GM13977 (cell line): ENCODE data around the gene MAGI1.
A peak's percentile ranks its signal among the peaks of the same experiment; 100 is the strongest.

Source experiments
- DNase-seq: peaks from one replicate; pipeline ENCODE4 v3.0.0; 2012; ENCODE audit warnings: low spot score
- CTCF ChIP-seq: IDR thresholded peaks from 2 replicates; pipeline ENCODE4 v1.5.1; 2012; ENCODE audit warnings: mild to moderate bottlenecking, control low read depth; ENCODE audit not compliant: insufficient read depth; ENCODE audit errors: extremely low read depth, missing control alignments
- in situ Hi-C: fragments of 300-500 bp; cut with MboI; formaldehyde crosslinking; loops from one replicate; pipeline ENCODE4 v1.12.0; 2022; ENCODE audit warnings: low sequenced_read_pairs, low pct_unique_long_range_greater_than_20kb, mixed read lengths, inconsistent platforms; ENCODE audit not compliant: unreplicated experiment

The MAGI1 gene

GRCh38 chr3:65751123-65751700, 287.5 kb downstream of the MAGI1 start:
- in situ Hi-C loops: no loop called here
- peak; percentile 13 for DNase-seq
- TF ChIP-seq CTCF: peak; percentile 55

- DNase-seq: no peak
- no peak for TF ChIP-seq CTCF
- in situ Hi-C loops: no loop called here
Measured at GRCh38 chr3:65749066-65749465, 289.7 kb downstream of the MAGI1 start.

GRCh38 chr3:65748326-65748725, 290.4 kb downstream of the MAGI1 start:
- no peak for DNase-seq
- no peak for TF ChIP-seq CTCF
- in situ Hi-C loops: no loop called here

- no peak for DNase-seq
- in situ Hi-C loops: no loop called here
- TF ChIP-seq CTCF: no peak
Measured at GRCh38 chr3:65746848-65747247, 291.9 kb downstream of the MAGI1 start.

GRCh38 chr3:65745306-65745705, 293.4 kb downstream of the MAGI1 start:
- no peak for TF ChIP-seq CTCF
- DNase-seq: no peak

GRCh38 chr3:65742914-65743313, 295.8 kb downstream of the MAGI1 start:
- in situ Hi-C loops: no loop called here
- DNase-seq: no peak
- TF ChIP-seq CTCF: no peak

More at GRCh38 chr3:65745306-65745705, 293.4 kb downstream of the MAGI1 start:
- in situ Hi-C loops: no loop called here
